ENCODE results near the gene B9D1. TPM values are rescaled to one million over a fixed set of nuclear protein-coding genes. Genes with fewer than 3 reads are reported as not detected.
A peak's percentile ranks its signal among the peaks of the same experiment; 100 is the strongest.

Gene B9D1
- total and polyA plus RNA-seq, 9 of the 15 experiments (the other 6 are each of a cell fraction or from before 2014, with no cell fraction given) = 8.9 to 28.0 (median 17.9) TPM

- Histone ChIP-seq H3K9me1 (ENCODE audit: control insufficient read depth, insufficient read depth, low read length) (no peaks in the 10 kb centered on the region), H3K4me2 (ENCODE audit: insufficient read depth, low read length) (no peak overlapping the region), H3K9ac (ENCODE audit: insufficient read depth in 1 of 2, low read depth in 2 of 2, low read length in 2 of 2) (no peak overlapping the region), H3K27ac (ENCODE audit: extremely low read depth, low read depth, low read length) (no peak overlapping the region), H3K9me3 (replicated peaks; ENCODE audit: control insufficient read depth, insufficient read depth, low read depth, low read length) (no peaks in the 10 kb centered on the region), H3K4me3 (no peak overlapping the region), H3K27me3 (ENCODE audit: control insufficient read depth in 2 of 2, insufficient read depth in 2 of 2, low read length in 2 of 2) (no peaks in the 10 kb centered on the region), H4K20me1 (replicated peaks; ENCODE audit: control insufficient read depth, insufficient read depth, low read length) (no peaks in the 10 kb centered on the region), H3K36me3 (ENCODE audit: control insufficient read depth, insufficient read depth, low read length) (no peaks in the 10 kb centered on the region; the same call in 1 of the 3 replicates), H3K79me2 (ENCODE audit: control insufficient read depth, insufficient read depth, low read length) (no peaks in the 10 kb centered on the region), H3K4me1 (replicated peaks in 1 of 2; ENCODE audit: control insufficient read depth in 2 of 2, insufficient read depth in 2 of 2, low read length in 2 of 2) (peaks cover 3 to 25% of the 10 kb centered on the region in 2 experiments; a peak in 4 of 5 replicates), H2AFZ (ENCODE audit: low read depth, low read length) (no peak overlapping the region)
- in situ Hi-C loops (cut with MboI) = no loop called here
- no peak for ATAC-seq
- 37% methylated on average over 5 of the region's 5 CpGs for WGBS (ENCODE audit: insufficient coverage, low coverage, missing lambda C conversion rate)
- BruUV-seq (replicated peaks) = no TSS peak
- intact Hi-C loops (cut with micrococcal nuclease) = no loop called here
- 0 out of 2 replicates have a peak, but pooled peaks have one; percentile 25 for TF ChIP-seq NFIC (IDR thresholded peaks at IDR 0.05)
- peak; percentile 71 for TF ChIP-seq ZFP36 (IDR thresholded peaks at IDR 0.05; ENCODE audit: low read depth, low read length, partially characterized antibody)
- TF ChIP-seq, protein P1, sequence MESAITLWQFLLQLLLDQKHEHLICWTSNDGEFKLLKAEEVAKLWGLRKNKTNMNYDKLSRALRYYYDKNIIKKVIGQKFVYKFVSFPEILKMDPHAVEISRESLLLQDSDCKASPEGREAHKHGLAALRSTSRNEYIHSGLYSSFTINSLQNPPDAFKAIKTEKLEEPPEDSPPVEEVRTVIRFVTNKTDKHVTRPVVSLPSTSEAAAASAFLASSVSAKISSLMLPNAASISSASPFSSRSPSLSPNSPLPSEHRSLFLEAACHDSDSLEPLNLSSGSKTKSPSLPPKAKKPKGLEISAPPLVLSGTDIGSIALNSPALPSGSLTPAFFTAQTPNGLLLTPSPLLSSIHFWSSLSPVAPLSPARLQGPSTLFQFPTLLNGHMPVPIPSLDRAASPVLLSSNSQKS (CRISPR knock-in tag; IDR thresholded peaks at IDR 0.05) = no peak
- ChIA-PET POLR2A (interaction anchor here (1.0 to 2.0 kb wide), 2 partner anchors 11 to 130 kb away, joined by 3 to 5 read pairs; partner anchors contain the start of gene MAPK7), CTCF (ENCODE audit: low intra/inter-chr PET ratio) (no interaction called here)
- FAIRE-seq = no peak
- DNase-seq (ENCODE audit: extremely low read depth in 1 of 4, low spot score in 3 of 4) = no peak
These were observed 26.6 kb upstream of the B9D1 start for GRCh38 chr17:19388791-19389785.

Measured in K562 (cell line).